H1 (cell line): ENCODE data around the gene DICER1. TPM values are rescaled to one million over a fixed set of nuclear protein-coding genes. Genes with fewer than 3 reads are reported as not detected.

Experiments used
- CTCF ChIA-PET: fragments of 300-600 bp; sonication (Branson Sonifier 250); formaldehyde crosslinking; loops from one replicate; lab custom pipeline; 2021; ENCODE audit not compliant: partially characterized antibody; lab: Charles Lee
- POLR2A ChIA-PET: fragments of 300-600 bp; sonication (Branson Sonifier 250); formaldehyde crosslinking; loops from one replicate; lab custom pipeline; 2021; ENCODE audit warnings: inconsistent platforms; ENCODE audit not compliant: partially characterized antibody; lab: Charles Lee
- DNase-seq, 2 experiments: peaks; one replicate each; pipeline versions ENCODE4 v3.0.0 to v3.0.0-alpha.2; 2010 to 2022; ENCODE audit warnings: low spot score in 2 of 2, low read depth in 1 of 2, mixed read lengths in 1 of 2
- FAIRE-seq: peaks from 2 replicates; lab custom pipeline; 2011; peaks lifted over from hg19 to GRCh38; lab: Jason Lieb, UNC
- H2AFZ ChIP-seq: 2 replicates; pipeline ENCODE4 v1.8.1; 2012; ENCODE audit warnings: low read length, inconsistent platforms
- H2AK5ac ChIP-seq: 2 replicates; pipeline ENCODE4 v1.6.1; 2013; ENCODE audit warnings: low read depth, low read length
- H2BK120ac ChIP-seq: replicated peaks from 2 replicates; pipeline ENCODE3; 2013; ENCODE audit warnings: low read depth, low read length, inconsistent platforms
- H2BK12ac ChIP-seq: 2 replicates; pipeline ENCODE4 v1.6.1; 2013; ENCODE audit warnings: low read depth, low read length
- H2BK15ac ChIP-seq: 2 replicates; pipeline ENCODE4 v1.6.1; 2013; ENCODE audit warnings: low read length
- H2BK20ac ChIP-seq: 2 replicates; pipeline ENCODE4 v1.6.1; 2013; ENCODE audit warnings: low read length
- H2BK5ac ChIP-seq: 2 replicates; pipeline ENCODE4 v1.6.1; 2013; ENCODE audit warnings: low read depth, low read length
- H3K14ac ChIP-seq: 2 replicates; pipeline ENCODE4 v1.6.1; 2013; ENCODE audit warnings: inconsistent platforms; ENCODE audit not compliant: insufficient read length
- H3K18ac ChIP-seq: 2 replicates; pipeline ENCODE4 v1.6.1; 2013; ENCODE audit warnings: low read length; ENCODE audit errors: extremely low read depth
- H3K23ac ChIP-seq: 2 replicates; pipeline ENCODE4 v1.6.1; 2013; ENCODE audit warnings: inconsistent platforms; ENCODE audit not compliant: insufficient read length
- H3K23me2 ChIP-seq: 2 replicates; pipeline ENCODE4 v1.6.1; 2013; ENCODE audit warnings: low read depth, low read length
- H3K27ac ChIP-seq: 2 replicates; pipeline ENCODE4 v1.6.1; 2011; ENCODE audit warnings: low read depth, low read length, inconsistent platforms
- H3K27me3 ChIP-seq, 4 experiments: replicated peaks in 1 of 4; 1 replicate in 1 of 4; 2 replicates in 3 of 4; pipeline versions ENCODE4 v1.6.1 to v1.8.1; 2011 to 2013; ENCODE audit warnings: low read length in 3 of 4, mild to moderate bottlenecking in 3 of 4, inconsistent platforms in 2 of 4, mixed read lengths in 2 of 4, moderate library complexity in 1 of 4; ENCODE audit not compliant: control insufficient read depth in 3 of 4, insufficient read depth in 3 of 4; ENCODE audit errors: extremely low read depth in 1 of 4
- H3K36me3 ChIP-seq, 4 experiments: 2 replicates each; pipeline versions ENCODE4 v1.6.1 to v1.8.1; 2011 to 2013; ENCODE audit warnings: mild to moderate bottlenecking in 4 of 4, low read length in 3 of 4, moderate library complexity in 2 of 4, control low read depth in 1 of 4, inconsistent platforms in 1 of 4; ENCODE audit not compliant: insufficient read depth in 4 of 4, control insufficient read depth in 2 of 4
- H3K4ac ChIP-seq: replicated peaks from 2 replicates; pipeline ENCODE3; 2013; ENCODE audit warnings: low read length, low read depth, mixed read lengths, inconsistent platforms; ENCODE audit not compliant: insufficient read length
- H3K4me1 ChIP-seq, 4 experiments: replicated peaks in 1 of 4; 1 replicate in 1 of 4; 2 replicates in 3 of 4; pipeline versions ENCODE4 v1.6.1 to v1.8.1; 2011 to 2013; ENCODE audit warnings: low read length in 3 of 4, inconsistent platforms in 2 of 4, mixed read lengths in 1 of 4; ENCODE audit not compliant: insufficient read depth in 4 of 4, control insufficient read depth in 3 of 4
- H3K4me2 ChIP-seq, 2 experiments: 2 replicates each; pipeline versions ENCODE4 v1.6.1 to v1.8.1; 2011 to 2013; ENCODE audit warnings: low read depth in 2 of 2, low read length in 2 of 2, control low read depth in 1 of 2, inconsistent platforms in 1 of 2, mild to moderate bottlenecking in 1 of 2; ENCODE audit not compliant: insufficient read depth in 1 of 2
- H3K4me3 ChIP-seq, 4 experiments: fragments of 200-600, 300-600 bp in 1 of 4; sonication (generic), shearing (Covaris generic), sonication (Bioruptor Twin) in 1 of 4; 2 replicates each; pipeline versions ENCODE4 v1.5.1 to v1.8.1; 2011 to 2016; ENCODE audit warnings: low read length in 4 of 4, low read depth in 3 of 4, control low read depth in 2 of 4, inconsistent platforms in 2 of 4, mild to moderate bottlenecking in 2 of 4, mixed read lengths in 1 of 4, moderate library complexity in 1 of 4; ENCODE audit not compliant: insufficient read depth in 2 of 4; ENCODE audit errors: extremely low read depth in 1 of 4
- H3K56ac ChIP-seq: replicated peaks from 2 replicates; pipeline ENCODE3; 2013; ENCODE audit warnings: low read depth, mild to moderate bottlenecking, mixed read lengths, low read length, inconsistent platforms; ENCODE audit not compliant: insufficient read length
- H3K79me1 ChIP-seq: 2 replicates; pipeline ENCODE4 v1.6.1; 2013; ENCODE audit warnings: low read depth, low read length, control low read depth
- H3K79me2 ChIP-seq, 2 experiments: 2 replicates each; pipeline versions ENCODE4 v1.6.1 to v1.8.1; 2012 to 2013; ENCODE audit warnings: low read length in 2 of 2, mild to moderate bottlenecking in 2 of 2, inconsistent platforms in 1 of 2; ENCODE audit not compliant: insufficient read depth in 2 of 2, control insufficient read depth in 1 of 2
- H3K9ac ChIP-seq, 4 experiments: replicated peaks in 1 of 4; 1 replicate in 1 of 4; 2 replicates in 3 of 4; pipeline versions ENCODE4 v1.6.1 to v1.8.1; 2011 to 2013; ENCODE audit warnings: low read depth in 3 of 4, low read length in 3 of 4, control low read depth in 2 of 4, mild to moderate bottlenecking in 2 of 4, moderate library complexity in 2 of 4, inconsistent platforms in 1 of 4; ENCODE audit errors: extremely low read depth in 1 of 4
- H3K9me3 ChIP-seq, 2 experiments: 2 replicates each; pipeline versions ENCODE4 v1.6.1 to v1.8.1; 2012 to 2013; ENCODE audit warnings: mild to moderate bottlenecking in 2 of 2, moderate library complexity in 2 of 2, control low read depth in 1 of 2, inconsistent platforms in 1 of 2, low read depth in 1 of 2, low read length in 1 of 2, mixed read lengths in 1 of 2; ENCODE audit not compliant: insufficient read depth in 2 of 2
- H4K20me1 ChIP-seq, 2 experiments: replicated peaks in 1 of 2; 2 replicates each; pipeline versions ENCODE3 to v1.8.1; 2011 to 2013; ENCODE audit warnings: inconsistent platforms in 2 of 2, low read length in 2 of 2, mild to moderate bottlenecking in 1 of 2; ENCODE audit not compliant: insufficient read depth in 2 of 2, control insufficient read depth in 1 of 2
- H4K5ac ChIP-seq: 2 replicates; pipeline ENCODE4 v1.6.1; 2013; ENCODE audit warnings: low read length, low read depth, mixed read lengths, inconsistent platforms; ENCODE audit not compliant: insufficient read length
- H4K8ac ChIP-seq: 2 replicates; pipeline ENCODE4 v1.8.0; 2013; ENCODE audit warnings: mild to moderate bottlenecking, moderate library complexity, low read length, inconsistent platforms; ENCODE audit not compliant: insufficient read depth; ENCODE audit errors: extremely low read depth
- H4K91ac ChIP-seq: replicated peaks from 2 replicates; pipeline ENCODE3; 2013; ENCODE audit warnings: low read length, mixed read lengths, inconsistent platforms; ENCODE audit not compliant: insufficient read length
- BACH1 ChIP-seq: IDR thresholded peaks from 2 replicates; pipeline ENCODE4 v1.6.1; 2012; ENCODE audit warnings: low read length, improper control_type of control experiment
- CHD1 ChIP-seq: IDR thresholded peaks from 2 replicates; pipeline ENCODE4 v1.6.1; 2012; ENCODE audit warnings: low read depth, low read length, improper control_type of control experiment
- CHD2 ChIP-seq: IDR thresholded peaks from 2 replicates; pipeline ENCODE4 v1.6.1; 2012; ENCODE audit warnings: low read length, improper control_type of control experiment
- FOSL1 ChIP-seq: IDR thresholded peaks from 2 replicates; pipeline ENCODE4 v1.6.1; 2011; ENCODE audit warnings: mild to moderate bottlenecking, low read depth, low read length, moderate library complexity; ENCODE audit not compliant: insufficient read depth
- GTF2F1 ChIP-seq: IDR thresholded peaks from 2 replicates; pipeline ENCODE4 v1.6.1; 2012; ENCODE audit warnings: low read depth, low read length, improper control_type of control experiment, borderline replicate concordance
- JUN ChIP-seq: IDR thresholded peaks from 2 replicates; pipeline ENCODE4 v1.6.1; 2011; ENCODE audit warnings: low read depth, mild to moderate bottlenecking, improper control_type of control experiment, low read length
- JUND ChIP-seq: IDR thresholded peaks from 2 replicates; pipeline ENCODE4 v1.6.1; 2011; ENCODE audit warnings: mild to moderate bottlenecking, improper control_type of control experiment, low read length
- KDM1A ChIP-seq: fragments of 200-600, 300-600 bp; sonication (generic); IDR thresholded peaks from 2 replicates; pipeline ENCODE4 v1.7.1; 2016; ENCODE audit warnings: mild to moderate bottlenecking, low read length, borderline replicate concordance
- POU5F1 ChIP-seq: IDR thresholded peaks from 2 replicates; pipeline ENCODE4 v1.6.1; 2011; ENCODE audit warnings: low read depth, mild to moderate bottlenecking, low read length, moderate library complexity
- RFX5 ChIP-seq: IDR thresholded peaks from 2 replicates; pipeline ENCODE4 v1.6.1; 2011; ENCODE audit warnings: low read depth, low read length, improper control_type of control experiment, borderline replicate concordance
- RXRA ChIP-seq: IDR thresholded peaks from 2 replicates; pipeline ENCODE4 v1.6.1; 2011; ENCODE audit warnings: low read depth, mild to moderate bottlenecking, low read length, moderate library complexity; ENCODE audit not compliant: insufficient read depth
- SRF ChIP-seq: IDR thresholded peaks from 2 replicates; pipeline ENCODE4 v1.6.1; 2011; ENCODE audit warnings: mild to moderate bottlenecking, low read depth, low read length, moderate library complexity
- WGBS, 2 experiments: shearing (Covaris generic) in 1 of 2; methylation state at CpG; one replicate each; pipeline versions ENCODE4 v1.1.6 to v1.1.7; 2013 to 2015; ENCODE audit warnings: low lambda C conversion rate in 2 of 2, mixed read lengths in 2 of 2, inconsistent platforms in 1 of 2, low coverage in 1 of 2, missing lambda C conversion rate in 1 of 2; ENCODE audit not compliant: insufficient replicate concordance in 2 of 2, insufficient coverage in 1 of 2, insufficient read length in 1 of 2; ENCODE audit errors: extremely low coverage in 1 of 2, missing lambda C conversion rate in 1 of 2; 5-methylcytosine and 5-hydroxymethylcytosine counted together
- polyA plus RNA-seq, 7 experiments: library from polyadenylated mRNA; depleted of rRNA in 3 of 7; stranded (reverse) in 5 of 7; unstranded in 2 of 7; fragments of >200 nt in 5 of 7; fragments of 200-250 nt in 2 of 7; gene quantifications; 1 replicate in 5 of 7; 2 replicates in 1 of 7; 4 replicates in 1 of 7; pipeline versions ENCODE4 v1.2.1 to v1.2.3, GENCODE V29; 2011 to 2013; ENCODE audit warnings: missing spikeins in 2 of 7, mixed read lengths in 2 of 7
- total RNA-seq: library from RNA; stranded (reverse); fragmentation: NEBNext Ultra II Directional; extraction: Animal tissue kit (Norgen Biotek cat#: 25700); gene quantifications from 2 replicates; pipeline ENCODE4 v1.2.1, GENCODE V29; 2021
- TF ChIP-seq, protein P1 (sequence below): IDR thresholded peaks from 2 replicates; pipeline ENCODE4 v1.6.1; 2012; ENCODE audit warnings: inconsistent platforms

The DICER1 gene
- total and polyA plus RNA-seq, 2 of the 8 experiments (the other 6 are each of a cell fraction or from before 2014, with no cell fraction given): 11.9 to 61.8 TPM

DNA sequence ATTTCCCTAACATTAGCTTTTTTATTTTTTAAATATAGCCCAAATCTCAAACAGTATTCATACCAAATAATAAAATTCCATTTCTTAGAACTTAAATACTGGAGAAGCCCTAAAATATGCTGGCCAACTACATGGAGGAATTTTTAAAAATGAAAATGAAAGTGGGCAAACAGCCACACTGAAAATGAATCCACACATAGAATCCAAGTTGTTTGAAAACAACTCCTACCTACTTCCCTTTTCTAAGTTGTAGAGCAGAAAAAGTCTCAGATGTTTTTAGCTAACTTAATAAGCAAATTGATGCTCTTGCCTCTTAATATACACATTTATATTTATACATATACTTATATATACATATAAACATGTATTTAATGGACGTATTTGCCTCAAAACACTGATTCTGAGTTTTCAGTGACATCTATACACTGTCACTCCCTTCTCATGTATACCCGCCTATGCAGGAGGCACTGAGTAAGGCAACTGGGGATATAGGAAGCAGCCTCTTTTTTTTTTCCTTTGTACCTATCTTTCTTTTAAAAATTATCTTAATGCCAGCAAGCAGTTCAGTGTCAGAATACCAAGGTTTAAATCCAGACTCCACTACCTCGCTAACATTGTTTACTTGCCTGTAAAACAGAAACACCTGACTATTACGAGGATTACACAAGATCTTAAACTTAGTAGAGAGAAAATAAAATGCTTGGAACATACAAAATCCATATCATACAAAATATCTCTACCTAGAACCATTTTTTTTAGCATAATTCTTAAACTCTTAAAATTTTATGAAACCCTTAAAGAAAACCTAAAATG, 13.3 kb downstream of the DICER1 start:
- no peak overlapping the region for H3K4ac ChIP-seq
- peaks cover 8 to 100% of the 10 kb centered on the region in 2 experiments for H3K79me2 ChIP-seq
- ChIA-PET POLR2A (interaction anchor here (0.8 to 1.1 kb wide), 2 partner anchors 12 to 14 kb away, joined by 3 to 4 read pairs; no protein-coding TSS in a partner anchor), CTCF (no interaction called here)
- H2AFZ ChIP-seq: no peak overlapping the region
- H3K4me1 ChIP-seq: peaks cover 0 to 18% (median 14%) of the 10 kb centered on the region in 4 experiments; a peak in 6 of 7 replicates
- no peak overlapping the region for H3K23ac ChIP-seq
- no peak overlapping the region for H4K8ac ChIP-seq
- H3K14ac ChIP-seq: no peak overlapping the region
- DNase-seq (no peak), FAIRE-seq (no peak)
- peaks cover 3 to 4% of the 10 kb centered on the region in 2 experiments for H4K20me1 ChIP-seq
- H4K5ac ChIP-seq: no peak overlapping the region
- 85% methylated on average over 4 of the region's 4 CpGs; no CpG with 5 or more reads in 1 of the 2 experiments for WGBS, 2 experiments
- H2BK15ac ChIP-seq: no peak overlapping the region
- H4K91ac ChIP-seq: no peak overlapping the region
- H2BK12ac ChIP-seq: no peak overlapping the region
- H3K4me2 ChIP-seq: no peak overlapping the region
- H3K9me3 ChIP-seq: no peaks in the 10 kb centered on the region
- no peak overlapping the region for H2BK5ac ChIP-seq
- H3K27me3 ChIP-seq: no peaks in the 10 kb centered on the region
- H2AK5ac ChIP-seq: no peak overlapping the region
- no peaks in the 10 kb centered on the region for H3K36me3 ChIP-seq
- H3K56ac ChIP-seq: no peak overlapping the region
- no peak overlapping the region for H3K18ac ChIP-seq
- H2BK120ac ChIP-seq: no peak overlapping the region
- no peak overlapping the region for H2BK20ac ChIP-seq
- H3K27ac ChIP-seq: no peak overlapping the region
- no peak overlapping the region for H3K4me3 ChIP-seq
- no peaks in the 10 kb centered on the region for H3K23me2 ChIP-seq
- peaks cover 4% of the 10 kb centered on the region; the same call in 1 of the 2 replicates for H3K79me1 ChIP-seq
- H3K9ac ChIP-seq: no peak overlapping the region
- TF ChIP-seq CHD2 (no peak), RFX5 (no peak), GTF2F1 (no peak), RXRA (no peak), FOSL1 (no peak), POU5F1 (no peak), CHD1 (no peak), JUN (no peak), BACH1 (no peak), JUND (no peak), SRF (no peak), KDM1A (no peak)
- TF ChIP-seq, protein P1, sequence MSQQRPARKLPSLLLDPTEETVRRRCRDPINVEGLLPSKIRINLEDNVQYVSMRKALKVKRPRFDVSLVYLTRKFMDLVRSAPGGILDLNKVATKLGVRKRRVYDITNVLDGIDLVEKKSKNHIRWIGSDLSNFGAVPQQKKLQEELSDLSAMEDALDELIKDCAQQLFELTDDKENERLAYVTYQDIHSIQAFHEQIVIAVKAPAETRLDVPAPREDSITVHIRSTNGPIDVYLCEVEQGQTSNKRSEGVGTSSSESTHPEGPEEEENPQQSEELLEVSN: no peak
